ENCODE data around the gene CDH9.

DNA sequence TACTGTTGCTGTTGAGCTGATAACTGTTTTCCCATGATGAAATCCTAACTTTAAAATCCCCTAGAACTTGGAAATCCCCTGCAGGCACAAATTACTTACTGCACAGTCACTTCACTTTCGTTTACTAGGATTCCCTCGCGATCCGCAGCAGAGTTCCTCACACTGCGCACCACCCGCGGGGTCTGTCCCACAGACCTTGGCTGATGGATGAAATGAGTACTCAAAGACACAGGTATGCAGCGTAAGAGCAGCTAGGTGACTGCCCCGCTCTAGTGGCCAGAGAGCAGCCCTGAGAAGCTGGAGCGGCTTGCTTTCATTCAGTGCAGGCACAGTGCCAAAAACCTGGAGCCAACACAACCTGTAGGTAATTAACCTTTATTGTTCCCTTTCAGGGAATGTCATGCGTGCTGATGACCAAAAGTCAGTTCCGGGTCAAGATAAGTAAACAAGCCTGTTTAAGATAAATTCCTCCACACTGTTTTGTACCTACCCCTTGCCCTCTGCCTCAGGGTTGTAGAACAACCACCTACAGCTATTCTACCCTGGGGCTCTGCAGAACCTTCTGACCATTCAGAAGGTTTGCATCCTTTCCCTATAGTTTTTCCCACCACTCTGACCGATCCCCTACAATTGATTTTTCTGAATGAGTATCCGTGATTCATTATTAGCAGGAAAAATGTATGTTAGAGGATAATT lies 191.2 kb downstream of the CDH9 start:
- TF ChIP-seq EZH2phosphoT487 (IDR thresholded peaks at IDR 0.05; ENCODE audit: insufficient read depth, low read depth) (no peak), EZH2 (IDR thresholded peaks at IDR 0.05; ENCODE audit: insufficient read depth, poor library complexity, severe bottlenecking) (no peak)

All from GM23248 (cell line).